AG04449 (cell line): Measurements from ENCODE around the gene DESI2.

Experiments used
- CTCF ChIA-PET: fragments of 350-600 bp; formaldehyde crosslinking; extraction: SDS; loops from one replicate; lab custom pipeline; 2021; ENCODE audit warnings: antibody characterized with exemption; lab: Yijun Ruan, JAX
- POLR2A ChIA-PET: fragments of 400-600, 350-600 bp; formaldehyde crosslinking; extraction: SDS; loops from one replicate; lab custom pipeline; 2020; ENCODE audit warnings: antibody characterized with exemption, inconsistent platforms; lab: Yijun Ruan, JAX
- DNase-seq: peaks from one replicate; pipeline ENCODE4 v3.0.0-alpha.2; 2010; ENCODE audit warnings: low read depth, low spot score
- H3K4me3 ChIP-seq: 2 replicates; pipeline ENCODE4 v1.5.1; 2011; ENCODE audit warnings: low read depth, mild to moderate bottlenecking, control low read depth, low read length
- TF ChIP-seq, protein P1 (sequence below): IDR thresholded peaks from one replicate; pipeline ENCODE4 v1.5.1; 2011; ENCODE audit warnings: mild to moderate bottlenecking, moderate library complexity, low read length, control low read depth, inconsistent platforms; ENCODE audit not compliant: insufficient read depth; ENCODE audit errors: missing control alignments

DESI2 gene

DNA sequence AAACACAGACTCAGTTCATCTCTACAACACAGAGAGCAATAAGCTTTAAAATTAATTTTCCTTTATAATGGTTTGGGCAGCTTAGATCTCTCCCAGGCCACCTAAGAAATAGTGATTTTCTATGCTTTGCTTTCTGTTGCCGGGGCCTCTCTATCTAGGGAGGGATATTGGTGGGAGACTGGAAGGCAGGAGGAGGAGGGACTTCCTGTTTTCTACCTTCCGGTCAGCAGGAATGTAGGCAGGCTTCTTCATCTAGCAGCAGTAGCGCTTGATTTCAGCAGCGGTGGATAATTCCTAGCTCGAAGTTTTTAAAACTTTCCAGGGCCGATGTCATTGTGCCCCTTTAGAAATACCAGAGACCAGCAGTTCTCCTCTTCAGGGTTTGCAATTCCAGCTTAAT, 5.1 kb upstream of the DESI2 start:
- CTCF ChIA-PET, result interaction anchor here (1.0 to 1.3 kb wide), 3 partner anchors 26 to 149 kb away, joined by 3 to 5 read pairs (median 5); no protein-coding TSS in a partner anchor
- TF ChIP-seq, protein P1, sequence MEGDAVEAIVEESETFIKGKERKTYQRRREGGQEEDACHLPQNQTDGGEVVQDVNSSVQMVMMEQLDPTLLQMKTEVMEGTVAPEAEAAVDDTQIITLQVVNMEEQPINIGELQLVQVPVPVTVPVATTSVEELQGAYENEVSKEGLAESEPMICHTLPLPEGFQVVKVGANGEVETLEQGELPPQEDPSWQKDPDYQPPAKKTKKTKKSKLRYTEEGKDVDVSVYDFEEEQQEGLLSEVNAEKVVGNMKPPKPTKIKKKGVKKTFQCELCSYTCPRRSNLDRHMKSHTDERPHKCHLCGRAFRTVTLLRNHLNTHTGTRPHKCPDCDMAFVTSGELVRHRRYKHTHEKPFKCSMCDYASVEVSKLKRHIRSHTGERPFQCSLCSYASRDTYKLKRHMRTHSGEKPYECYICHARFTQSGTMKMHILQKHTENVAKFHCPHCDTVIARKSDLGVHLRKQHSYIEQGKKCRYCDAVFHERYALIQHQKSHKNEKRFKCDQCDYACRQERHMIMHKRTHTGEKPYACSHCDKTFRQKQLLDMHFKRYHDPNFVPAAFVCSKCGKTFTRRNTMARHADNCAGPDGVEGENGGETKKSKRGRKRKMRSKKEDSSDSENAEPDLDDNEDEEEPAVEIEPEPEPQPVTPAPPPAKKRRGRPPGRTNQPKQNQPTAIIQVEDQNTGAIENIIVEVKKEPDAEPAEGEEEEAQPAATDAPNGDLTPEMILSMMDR, result no peak
- POLR2A ChIA-PET, result no interaction called here
- DNase-seq, result no peak
- H3K4me3 ChIP-seq, result no peak overlapping the region

DNA sequence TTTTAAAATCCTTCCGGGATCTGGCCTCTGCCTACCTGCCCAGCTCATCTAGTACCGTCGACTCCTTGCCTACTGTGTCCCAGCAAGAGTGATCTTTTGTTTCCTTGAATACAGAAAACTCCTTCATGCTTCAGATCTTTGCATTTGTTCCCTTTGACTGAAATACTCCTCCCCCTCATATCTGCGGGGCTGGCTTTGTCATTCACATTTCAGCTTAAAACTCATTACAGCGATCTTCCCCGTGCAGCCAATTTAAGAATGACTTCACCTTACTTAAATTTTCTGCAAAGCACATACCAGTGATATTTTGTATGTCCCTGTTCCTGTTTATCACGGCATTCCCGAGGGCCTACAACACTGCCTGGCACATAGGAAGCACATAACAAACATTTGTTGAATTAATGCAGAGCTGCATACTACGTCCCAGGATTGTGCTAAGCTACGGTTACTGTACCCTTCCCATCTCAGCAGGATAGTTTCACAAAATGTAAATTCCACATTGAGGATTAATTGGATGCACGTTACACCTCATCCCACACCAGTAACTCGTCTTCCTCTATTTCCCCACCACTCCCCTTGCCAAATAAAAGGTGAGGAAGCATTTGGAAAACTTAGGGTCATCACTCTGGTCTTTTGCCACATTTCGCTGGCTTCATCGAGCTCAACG, 837 bp upstream of the DESI2 start:
- H3K4me3 ChIP-seq, result peak overlapping the region; percentile 72
- CTCF ChIA-PET, result interaction anchor here (0.7 to 3.9 kb wide), 7 partner anchors 12 to 145 kb away, joined by 3 to 20 read pairs (median 4); no protein-coding TSS in a partner anchor
- POLR2A ChIA-PET, result no interaction called here

DNA sequence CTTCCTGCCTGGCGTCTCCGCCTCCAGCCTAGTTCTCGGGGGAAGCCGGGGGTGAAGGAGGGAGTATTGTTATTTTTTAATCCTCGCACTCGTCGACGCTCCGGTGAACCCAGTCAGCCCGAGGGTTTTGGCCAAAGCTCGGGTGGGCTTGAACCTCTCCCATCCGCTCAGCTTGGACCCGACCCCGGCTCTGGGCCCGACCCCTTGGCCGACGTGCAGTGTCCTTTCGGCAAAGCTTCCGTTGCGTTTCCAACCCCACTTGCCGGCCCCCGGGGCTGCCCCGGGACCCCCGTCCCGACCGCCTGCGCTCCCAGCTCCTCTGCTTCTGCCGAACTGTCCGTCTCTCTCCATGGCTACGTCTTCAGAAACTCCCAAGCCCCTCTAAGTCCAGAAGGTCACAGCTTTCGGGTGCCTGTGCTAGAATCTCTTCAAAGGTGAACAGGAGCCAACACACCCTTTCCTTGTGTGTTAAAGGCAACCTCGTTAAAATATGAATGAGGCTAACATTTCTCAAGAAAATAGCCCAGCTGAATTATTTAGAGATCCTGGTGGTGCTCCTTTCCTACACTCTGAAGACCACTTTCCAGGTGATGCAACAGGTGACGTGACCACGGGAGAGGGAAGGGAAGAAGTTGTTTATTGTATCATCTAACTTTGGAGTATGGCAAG, 647 bp downstream of the DESI2 start:
- TF ChIP-seq, protein P1, result no peak
- POLR2A ChIA-PET, result no interaction called here
- peak overlapping the region; percentile 90 for H3K4me3 ChIP-seq
- DNase-seq, result no peak
- CTCF ChIA-PET, result interaction anchor here (0.9 to 3.9 kb wide), 6 partner anchors 10 to 143 kb away, joined by 3 to 20 read pairs (median 6); no protein-coding TSS in a partner anchor

More for the DNA sequence above, 837 bp upstream of the DESI2 start:
- TF ChIP-seq, protein P1, result no peak
- no peak for DNase-seq

DNA sequence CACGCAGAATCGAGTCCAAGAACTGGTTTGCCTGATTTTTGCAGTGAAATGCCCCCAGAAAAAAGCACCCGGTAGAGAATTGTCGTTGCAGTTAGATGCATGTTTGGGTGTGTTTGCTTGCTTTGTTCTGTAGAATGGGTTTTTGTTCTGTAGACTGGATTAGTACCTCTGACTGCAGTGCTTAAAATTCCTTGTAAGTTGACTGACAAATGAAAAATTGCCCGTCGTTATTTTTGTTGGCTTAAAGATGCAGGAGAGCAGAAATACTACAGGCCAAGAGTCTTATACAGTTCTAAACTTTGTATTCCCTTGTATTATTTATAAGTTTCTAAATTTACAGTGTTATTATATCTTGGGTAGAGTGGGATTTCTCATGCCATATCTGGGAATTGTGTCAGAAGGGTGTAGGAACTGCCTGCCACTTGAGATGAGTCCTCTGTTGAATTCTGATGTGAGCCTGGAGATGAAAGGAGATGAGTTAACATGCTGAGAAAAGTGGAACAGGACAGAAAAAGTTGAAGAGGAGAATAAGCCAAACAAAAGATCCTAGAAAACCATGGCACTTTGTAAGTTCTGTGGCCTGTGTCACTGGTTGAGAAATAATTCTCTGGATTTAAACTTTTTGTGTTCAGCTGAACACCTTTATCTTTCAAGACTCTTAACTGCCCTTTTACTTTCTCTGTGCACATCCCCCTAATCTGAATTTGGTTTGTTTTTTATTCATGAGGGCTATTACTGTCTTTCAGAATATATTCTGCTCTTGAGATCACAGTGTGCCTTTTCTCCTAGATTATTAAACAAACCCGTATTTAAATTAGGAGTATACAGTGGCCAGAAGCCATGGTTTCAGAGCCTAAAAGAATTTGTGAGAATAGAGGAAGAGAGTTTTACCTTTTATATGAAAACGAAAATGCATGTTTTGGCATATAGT, 1.4 kb downstream of the DESI2 start:
- H3K4me3 ChIP-seq, result peak overlapping the region; percentile 90
- TF ChIP-seq, protein P1, result no peak
- POLR2A ChIA-PET, result no interaction called here
- CTCF ChIA-PET, result interaction anchor here (1.1 to 3.9 kb wide), 4 partner anchors 10 to 142 kb away, joined by 4 to 20 read pairs (median 6); no protein-coding TSS in a partner anchor
- DNase-seq, result no peak

DNA sequence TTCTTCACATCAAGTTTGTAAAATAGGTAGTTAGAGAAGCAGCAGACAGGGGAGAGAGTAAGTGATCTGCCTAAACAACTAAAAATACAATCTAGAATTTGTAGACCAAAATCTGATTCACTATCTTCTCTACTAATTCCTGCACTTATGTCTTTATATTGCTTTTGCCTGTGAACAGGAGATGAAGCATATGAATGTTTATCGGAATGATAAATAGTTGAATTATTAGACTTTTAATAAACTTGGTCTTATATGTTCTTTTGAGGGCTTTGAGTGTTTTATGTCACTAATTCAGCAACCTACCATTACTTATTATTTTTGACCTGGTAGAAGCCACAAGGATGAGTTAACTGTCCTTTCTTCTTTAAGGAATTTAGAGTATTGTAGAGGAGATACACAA, 2.3 kb downstream of the DESI2 start:
- ChIA-PET POLR2A (no interaction called here), CTCF (no interaction called here)
- TF ChIP-seq, protein P1, result no peak
- DNase-seq, result no peak
- H3K4me3 ChIP-seq, result no peak overlapping the region
